ENCODE measurements around the gene GRIP1.

DNA sequence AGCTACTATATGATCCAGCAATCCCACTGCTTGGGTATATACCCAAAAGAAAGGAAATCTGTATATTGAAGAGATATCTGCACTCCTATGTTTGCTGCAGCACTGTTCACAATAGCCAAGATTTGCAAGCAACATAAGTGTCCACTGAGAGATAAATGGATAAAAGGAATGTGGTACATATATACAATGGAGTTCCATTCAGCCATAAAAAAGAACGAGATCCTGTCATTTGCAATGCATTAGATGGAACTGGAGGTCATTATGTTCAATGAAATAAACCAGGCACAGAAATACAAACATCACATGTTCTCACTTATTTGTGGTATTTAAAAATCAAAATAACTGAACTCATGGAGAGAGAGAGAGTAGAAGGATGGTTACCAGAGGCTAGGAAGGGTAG lies 260.0 kb downstream of the GRIP1 start:
- no peak for TF ChIP-seq TAF1 (IDR thresholded peaks at IDR 0.05; ENCODE audit: borderline replicate concordance, low read depth, low read length)
- no peak for TF ChIP-seq POLR2AphosphoS5 (IDR thresholded peaks at IDR 0.05; ENCODE audit: low read depth, low read length)
- no peak for TF ChIP-seq POLR2A (IDR thresholded peaks at IDR 0.05; ENCODE audit: low read depth, low read length)
